AG04450 (cell line): ENCODE data around the gene ME1. TPM values are rescaled to one million over a fixed set of nuclear protein-coding genes. Genes with fewer than 3 reads are reported as not detected.

ENCODE experiments used
- CTCF ChIA-PET: fragments of 300-600, 350-600 bp; formaldehyde crosslinking; extraction: SDS; loops from one replicate; lab custom pipeline; 2022; ENCODE audit warnings: antibody characterized with exemption, inconsistent platforms; lab: Charles Lee
- POLR2A ChIA-PET: fragments of 350-600 bp; formaldehyde crosslinking; extraction: SDS; loops from one replicate; lab custom pipeline; 2021; ENCODE audit warnings: antibody characterized with exemption, inconsistent platforms; lab: Yijun Ruan, JAX
- DNase-seq: peaks from one replicate; pipeline ENCODE4 v3.0.0-alpha.2; 2011; ENCODE audit warnings: low read depth, low spot score
- H3K27ac ChIP-seq: one replicate; pipeline ENCODE4 v1.5.1; 2012; ENCODE audit warnings: low read depth, low read length, control low read depth
- H3K27me3 ChIP-seq: one replicate; pipeline ENCODE4 v1.6.0; 2012; ENCODE audit warnings: low read length; ENCODE audit not compliant: control insufficient read depth, insufficient read depth
- H3K4me3 ChIP-seq: 2 replicates; pipeline ENCODE4 v1.5.1; 2011; ENCODE audit warnings: mild to moderate bottlenecking, low read depth, low read length, control low read depth
- H3K9me3 ChIP-seq: 2 replicates; pipeline ENCODE4 v1.5.1; 2012; ENCODE audit warnings: low read length; ENCODE audit not compliant: control insufficient read depth, insufficient read depth
- CTCF ChIP-seq: IDR thresholded peaks from 2 replicates; pipeline ENCODE4 v1.5.1; 2011; ENCODE audit warnings: low read depth, low read length, control low read depth, inconsistent platforms
- polyA plus RNA-seq: library from polyadenylated mRNA; depleted of rRNA; stranded (reverse); fragments of >200 nt; gene quantifications from 2 replicates; pipeline ENCODE4 v1.2.3, GENCODE V29; 2011

Gene ME1
- polyA plus RNA-seq, 1 experiment = 31.8 TPM

- Histone ChIP-seq H3K27me3 (no peaks in the 10 kb centered on the region), H3K9me3 (no peaks in the 10 kb centered on the region; the same call in 1 of the 2 replicates), H3K27ac (no peak overlapping the region), H3K4me3 (no peak overlapping the region)
- CTCF ChIA-PET = interaction anchor here (1.2 to 2.2 kb wide), 2 partner anchors 210 to 217 kb away, joined by 3 to 8 read pairs; no protein-coding TSS in a partner anchor
- no peak for TF ChIP-seq CTCF
- no peak for DNase-seq
- POLR2A ChIA-PET = no interaction called here
Observed at GRCh38 chr6:83432636-83433035, 1.8 kb upstream of the ME1 start.

- Histone ChIP-seq H3K27ac (peak overlapping the region; percentile 58), H3K9me3 (no peaks in the 10 kb centered on the region; the same call in 1 of the 2 replicates), H3K27me3 (no peaks in the 10 kb centered on the region), H3K4me3 (peak overlapping the region; percentile 68)
- ChIA-PET POLR2A (no interaction called here), CTCF (no interaction called here)
- no peak for DNase-seq
- no peak for TF ChIP-seq CTCF
Observed at GRCh38 chr6:83431545-83432155, 799 bp upstream of the ME1 start.

- TF ChIP-seq CTCF = no peak
- POLR2A ChIA-PET = no interaction called here
- CTCF ChIA-PET = interaction anchor here (1.0 to 1.2 kb wide), 3 partner anchors 12 to 364 kb away, joined by 3 to 4 read pairs (median 4); partner anchors contain the start of gene UBE3D
- H3K27me3 ChIP-seq = no peaks in the 10 kb centered on the region
- H3K27ac ChIP-seq = peak overlapping the region; percentile 63
- no peak for DNase-seq
- H3K9me3 ChIP-seq = peaks cover 1% of the 10 kb centered on the region
- peak overlapping the region; percentile 68 for H3K4me3 ChIP-seq
Observed at GRCh38 chr6:83429857-83430610, 817 bp downstream of the ME1 start.

- ChIA-PET CTCF (interaction anchor here (1.0 to 1.2 kb wide), 3 partner anchors 11 to 364 kb away, joined by 3 to 4 read pairs (median 4); partner anchors contain the start of gene UBE3D), POLR2A (no interaction called here)
Observed at GRCh38 chr6:83429269-83429668, 1.6 kb downstream of the ME1 start.

More at GRCh38 chr6:83429269-83429668, 1.6 kb downstream of the ME1 start:
- Histone ChIP-seq H3K27me3 (no peaks in the 10 kb centered on the region), H3K4me3 (peak overlapping the region; percentile 68), H3K27ac (no peak overlapping the region), H3K9me3 (peaks cover 4% of the 10 kb centered on the region)
- no peak for DNase-seq
- no peak for TF ChIP-seq CTCF
